GM12873 (cell line): ENCODE measurements around the gene NR2F2.

Source experiments
- CTCF ChIP-seq: IDR thresholded peaks from 2 replicates; pipeline ENCODE4 v1.5.1; 2012; ENCODE audit warnings: low read depth, mild to moderate bottlenecking, moderate library complexity, low read length, control low read depth; ENCODE audit not compliant: insufficient read depth; ENCODE audit errors: missing control alignments

Gene NR2F2

GRCh38 chr15:96359616-96360521, 29.4 kb downstream of the NR2F2 start:
- TF ChIP-seq CTCF = no peak

GRCh38 chr15:96360581-96361308, 30.2 kb downstream of the NR2F2 start:
- TF ChIP-seq CTCF = no peak

GRCh38 chr15:96361309-96362010, 31.0 kb downstream of the NR2F2 start:
- no peak for TF ChIP-seq CTCF

- no peak for TF ChIP-seq CTCF
Observed at GRCh38 chr15:96362011-96362754, 31.7 kb downstream of the NR2F2 start.

- no peak for TF ChIP-seq CTCF
Observed at GRCh38 chr15:96362755-96363651, 32.5 kb downstream of the NR2F2 start.

- TF ChIP-seq CTCF = no peak
Observed at GRCh38 chr15:96363707-96364106, 33.2 kb downstream of the NR2F2 start.
